Measurements from ENCODE around the gene LCA5L.
"Not testable (repeated sequence)": the region's sequence is repeated elsewhere in the genome, so short reads cannot be mapped to it uniquely, and the experiment has no call there.

Gene LCA5L

GRCh38 chr21:39386899-39387298 lies 58.7 kb downstream of the LCA5L start:
- DNase-seq = no peak

GRCh38 chr21:39386194-39386593 lies 59.4 kb downstream of the LCA5L start:
- no peak for DNase-seq

GRCh38 chr21:39385299-39386145 lies 60.1 kb downstream of the LCA5L start:
- DNase-seq = peak; percentile 62

GRCh38 chr21:39384674-39385298 lies 60.8 kb downstream of the LCA5L start:
- no peak for DNase-seq

- not testable (repeated sequence) for DNase-seq
These were observed 63.5 kb downstream of the LCA5L start for GRCh38 chr21:39382096-39382495.

- DNase-seq = no peak
These were observed 64.6 kb downstream of the LCA5L start for GRCh38 chr21:39381009-39381408.

- DNase-seq = peak; percentile 91
These were observed 65.3 kb downstream of the LCA5L start for GRCh38 chr21:39379986-39380891.

GRCh38 chr21:39377444-39378050 lies 68.0 kb downstream of the LCA5L start:
- DNase-seq = no peak

- no peak for DNase-seq
These were observed 70.1 kb downstream of the LCA5L start for GRCh38 chr21:39375446-39375845.

GRCh38 chr21:39374046-39374445 lies 71.5 kb downstream of the LCA5L start:
- no peak for DNase-seq

- DNase-seq = no peak
These were observed 71.9 kb downstream of the LCA5L start for GRCh38 chr21:39373634-39374033.

- DNase-seq = not testable (repeated sequence)
These were observed 75.7 kb downstream of the LCA5L start for GRCh38 chr21:39369896-39370288.

GRCh38 chr21:39367783-39368182 lies 77.8 kb downstream of the LCA5L start:
- no peak for DNase-seq

GRCh38 chr21:39366563-39366962 lies 79.0 kb downstream of the LCA5L start:
- no peak for DNase-seq

GRCh38 chr21:39364949-39365348 lies 80.6 kb downstream of the LCA5L start:
- DNase-seq = no peak

- DNase-seq = no peak
These were observed 81.7 kb downstream of the LCA5L start for GRCh38 chr21:39363607-39364555.

GRCh38 chr21:39362733-39363132 lies 82.8 kb downstream of the LCA5L start:
- DNase-seq = no peak

- DNase-seq = no peak
These were observed 86.2 kb downstream of the LCA5L start for GRCh38 chr21:39359382-39359781.

Data from activated naive CD4-positive, alpha-beta T cell treated with Interleukin-2 at 50 U/mL for 16 hours (primary cell).